HepG2 (cell line): Measurements from ENCODE around the gene PKMYT1. TPM values are rescaled to one million over a fixed set of nuclear protein-coding genes. Genes with fewer than 3 reads are reported as not detected.

Experiments
- ATAC-seq: fragments of 200-7000 bp; cut with Tn5 transposase; 3 replicates; pipeline ENCODE4 v1.9.1; 2020; ENCODE audit warnings: mild to moderate bottlenecking, moderate library complexity
- BruUV-seq: library from RNA; stranded (reverse); fragments of 400-500 nt; replicated peaks from 2 replicates; lab custom pipeline; 2021; lab: Mats Ljungman, UMichigan
- CTCF ChIA-PET: fragments of 300-600 bp; formaldehyde crosslinking; extraction: SDS; loops from one replicate; lab custom pipeline; 2021; ENCODE audit warnings: low total read pairs, inconsistent platforms, low intra/inter-chr PET ratio; lab: Yijun Ruan, JAX
- POLR2A ChIA-PET: fragments of 350-600 bp; sonication (Branson Sonifier 250); formaldehyde crosslinking; loops from one replicate; lab custom pipeline; 2020; ENCODE audit warnings: antibody characterized with exemption, inconsistent platforms; lab: Yijun Ruan, JAX
- DNase-seq: peaks from one replicate; pipeline ENCODE4 v3.0.0-alpha.2; 2015; ENCODE audit warnings: low spot score
- FAIRE-seq: peaks from 3 replicates; lab custom pipeline; 2011; peaks lifted over from hg19 to GRCh38; lab: Jason Lieb, UNC
- H2AFZ ChIP-seq: one replicate; pipeline ENCODE4 v1.6.1; 2011; ENCODE audit warnings: low read length, inconsistent platforms
- H3K27ac ChIP-seq: fragments of 300-600 bp; 3 replicates; pipeline ENCODE4 v1.8.0; 2011; ENCODE audit warnings: mixed run types, mild to moderate bottlenecking, mixed read lengths, low read length, inconsistent platforms; ENCODE audit not compliant: insufficient read depth; ENCODE audit errors: extremely low read length
- H3K27me3 ChIP-seq, 2 experiments: fragments of 200-600 bp in 1 of 2; 2 replicates in 1 of 2; 3 replicates in 1 of 2; pipeline versions ENCODE4 v1.6.0 to v1.8.0; 2011; ENCODE audit warnings: low read length in 2 of 2, mild to moderate bottlenecking in 2 of 2, moderate library complexity in 2 of 2, inconsistent platforms in 1 of 2; ENCODE audit not compliant: insufficient read depth in 2 of 2, control insufficient read depth in 1 of 2
- H3K36me3 ChIP-seq, 2 experiments: fragments of 200-600 bp in 1 of 2; replicated peaks in 1 of 2; 2 replicates in 1 of 2; 3 replicates in 1 of 2; pipeline versions ENCODE4 v1.5.1 to v1.8.0; 2011; ENCODE audit warnings: low read length in 2 of 2, inconsistent platforms in 1 of 2; ENCODE audit not compliant: insufficient read depth in 2 of 2, control insufficient read depth in 1 of 2
- H3K4me1 ChIP-seq: 2 replicates; pipeline ENCODE4 v1.5.1; 2012; ENCODE audit warnings: low read length, inconsistent platforms; ENCODE audit not compliant: insufficient read depth
- H3K4me2 ChIP-seq: 2 replicates; pipeline ENCODE4 v1.6.0; 2011; ENCODE audit warnings: low read depth, low read length, inconsistent platforms
- H3K4me3 ChIP-seq, 3 experiments: fragments of 200-600 bp in 1 of 3; sonication (generic), shearing (Covaris generic) in 1 of 3; replicated peaks in 1 of 3; 2 replicates each; pipeline ENCODE4 v1.5.1; 2011 to 2016; ENCODE audit warnings: low read length in 3 of 3, inconsistent platforms in 2 of 3, low read depth in 2 of 3, mild to moderate bottlenecking in 2 of 3, control low read depth in 1 of 3, mixed read lengths in 1 of 3; ENCODE audit not compliant: insufficient read depth in 1 of 3
- H3K79me2 ChIP-seq: one replicate; pipeline ENCODE4 v1.6.1; 2011; ENCODE audit warnings: low read length, inconsistent platforms; ENCODE audit not compliant: insufficient read depth
- H3K9ac ChIP-seq: 2 replicates; pipeline ENCODE4 v1.6.0; 2011; ENCODE audit warnings: mild to moderate bottlenecking, low read depth, low read length, inconsistent platforms; ENCODE audit not compliant: insufficient read depth
- H3K9me3 ChIP-seq: 2 replicates; pipeline ENCODE4 v1.5.1; 2012; ENCODE audit warnings: mild to moderate bottlenecking, low read length
- H4K20me1 ChIP-seq: 2 replicates; pipeline ENCODE4 v1.6.0; 2011; ENCODE audit warnings: inconsistent platforms, mild to moderate bottlenecking, low read length, moderate library complexity; ENCODE audit not compliant: insufficient read depth
- PITX1 ChIP-seq: sonication (generic); formaldehyde crosslinking; IDR thresholded peaks from 2 replicates; pipeline ENCODE4 v1.5.1; 2020; ENCODE audit warnings: mild to moderate bottlenecking, missing genetic modification reagents
- SRY ChIP-seq: sonication (generic); formaldehyde crosslinking; IDR thresholded peaks from 2 replicates; pipeline ENCODE4 v1.8.0; 2022; ENCODE audit warnings: mild to moderate bottlenecking, missing genetic modification reagents
- ZNF496 ChIP-seq: sonication (generic); formaldehyde crosslinking; IDR thresholded peaks from 2 replicates; pipeline ENCODE4 v1.8.1; 2023; ENCODE audit warnings: mild to moderate bottlenecking, moderate library complexity, missing genetic modification reagents; ENCODE audit not compliant: insufficient replicate concordance
- WGBS: methylation state at CpG from one replicate; pipeline ENCODE4 v1.1.6; 2017; ENCODE audit warnings: low lambda C conversion rate; 5-methylcytosine and 5-hydroxymethylcytosine counted together
- in situ Hi-C: cut with HindIII; loops from 2 replicates; pipeline ENCODE4 v1.10.0; 2017; ENCODE audit warnings: low pct_unique_long_range_greater_than_20kb; ENCODE audit not compliant: extremely low pct_ligation_motif_present
- intact Hi-C: fragments of 100-400 bp; cut with micrococcal nuclease; formaldehyde crosslinking; loops from one replicate; pipeline ENCODE4 v1.10.0; 2022; ENCODE audit not compliant: unreplicated experiment
- polyA plus RNA-seq, 8 experiments: library from polyadenylated mRNA; depleted of rRNA in 3 of 8; stranded (reverse) in 7 of 8; unstranded in 1 of 8; fragments of >200 nt; fragmentation: Illumina TruSeq in 4 of 8; extraction: Trizol in 4 of 8; gene quantifications; 2 replicates each; pipeline versions ENCODE4 v1.2.1 to v1.2.3, GENCODE V29; 2011 to 2016; ENCODE audit warnings: low read depth in 4 of 8, missing spikeins in 1 of 8, mixed read lengths in 1 of 8; ENCODE audit not compliant: insufficient read depth in 1 of 8
- total RNA-seq, 5 experiments: library from RNA; depleted of rRNA; stranded (reverse); fragments of >200 nt; fragmentation: Illumina TruSeq; extraction: Trizol; gene quantifications; 2 replicates each; pipeline ENCODE4 v1.2.3, GENCODE V29; 2016; ENCODE audit warnings: low read depth in 1 of 5

The PKMYT1 gene
- total and polyA plus RNA-seq, 2 of the 13 experiments (the other 11 are each of a cell fraction or from before 2014, with no cell fraction given), result 7.0 to 27.8 TPM

DNA sequence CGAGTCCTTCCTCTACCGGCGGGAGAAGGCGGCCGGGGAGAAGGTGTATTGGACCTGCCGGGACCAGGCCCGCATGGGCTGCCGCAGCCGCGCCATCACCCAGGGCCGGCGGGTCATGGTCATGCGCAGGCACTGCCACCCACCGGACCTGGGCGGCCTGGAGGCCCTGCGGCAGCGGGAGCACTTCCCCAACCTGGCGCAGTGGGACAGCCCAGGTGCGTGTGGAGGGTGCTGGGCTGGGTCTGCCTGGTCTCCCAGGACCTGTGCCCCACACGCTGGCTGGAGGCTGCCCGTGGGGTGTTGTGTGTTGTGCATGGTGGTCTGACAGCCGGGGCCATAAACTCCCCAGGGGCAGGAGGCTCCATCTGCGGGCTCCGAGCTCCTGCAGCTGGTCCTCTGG, 43.1 kb downstream of the PKMYT1 start:
- TF ChIP-seq ZNF496 (CRISPR knock-in tag), result no peak
- TF ChIP-seq, all 625 proteins: peak for 0
- Histone ChIP-seq H3K27me3 (no peaks in the 10 kb centered on the region), H3K27ac (no peak overlapping the region), H3K79me2 (no peaks in the 10 kb centered on the region), H3K4me2 (no peak overlapping the region), H2AFZ (no peak overlapping the region), H3K9ac (no peak overlapping the region), H3K36me3 (peaks cover 8 to 30% of the 10 kb centered on the region in 2 experiments; a peak in 4 of 5 replicates), H3K4me3 (no peak overlapping the region), H3K4me1 (no peaks in the 10 kb centered on the region), H3K9me3 (no peaks in the 10 kb centered on the region), H4K20me1 (no peaks in the 10 kb centered on the region)
- in situ Hi-C loops (no loop called here), intact Hi-C loops (no loop called here)
- POLR2A ChIA-PET, result no interaction called here
- ATAC-seq (peak; percentile 20; the same call in 1 of the 3 replicates), DNase-seq (no peak), FAIRE-seq (no peak)
- 100% methylated on average over 2 of the region's 24 CpGs for WGBS
- no TSS peak for BruUV-seq
- CTCF ChIA-PET, result no interaction called here

DNA sequence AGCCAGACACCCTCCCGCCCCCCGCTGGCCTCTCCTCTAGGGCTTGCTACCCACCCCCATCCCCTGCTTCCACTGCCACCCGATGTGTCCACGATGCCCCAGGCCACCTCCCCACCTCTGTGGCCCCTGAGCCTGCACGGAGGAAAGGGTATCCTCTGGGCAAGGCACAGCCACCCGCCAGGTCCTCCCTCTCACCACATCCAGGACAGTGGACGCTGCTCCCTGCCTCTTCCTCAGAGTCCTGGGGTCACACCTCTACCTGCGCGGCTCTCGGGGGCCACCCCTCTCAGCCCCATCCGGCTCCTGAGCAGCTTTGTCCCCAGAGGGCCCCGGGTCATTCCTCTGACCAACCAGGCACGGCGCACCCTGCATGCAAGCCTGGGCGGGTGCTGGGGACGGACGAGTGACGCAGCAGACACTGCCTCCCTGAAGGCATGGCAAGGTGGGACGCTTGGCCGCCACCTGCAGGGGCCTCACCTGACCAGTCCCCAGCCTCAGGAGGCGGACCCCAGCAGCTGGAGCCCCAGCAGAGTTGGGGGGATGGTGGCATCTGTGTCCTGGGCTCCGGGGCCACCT, 43.7 kb downstream of the PKMYT1 start:
- H3K9me3 ChIP-seq, result no peaks in the 10 kb centered on the region
- WGBS, result 97% methylated on average over 7 of the region's 22 CpGs
- no peak for ATAC-seq
- H3K9ac ChIP-seq, result no peak overlapping the region
- TF ChIP-seq PITX1 (CRISPR knock-in tag) (no peak), SRY (CRISPR knock-in tag) (no peak)
- TF ChIP-seq, all 625 proteins: peak for 0
- FAIRE-seq (no peak), DNase-seq (no peak)
- Histone ChIP-seq H3K4me3 (no peak overlapping the region), H3K79me2 (no peaks in the 10 kb centered on the region), H3K36me3 (peaks cover 8 to 30% of the 10 kb centered on the region in 2 experiments; a peak in 4 of 5 replicates), H3K27ac (no peak overlapping the region), H3K4me1 (no peaks in the 10 kb centered on the region), H2AFZ (no peak overlapping the region), H3K27me3 (no peaks in the 10 kb centered on the region), H4K20me1 (no peaks in the 10 kb centered on the region), H3K4me2 (no peak overlapping the region)
- BruUV-seq, result no TSS peak
- ChIA-PET CTCF (no interaction called here), POLR2A (no interaction called here)
- in situ Hi-C loops (no loop called here), intact Hi-C loops (no loop called here)
